GM19099 (cell line): ENCODE results near the gene RAB33B.

Experiments used
- POLR2A ChIP-seq: IDR thresholded peaks from 3 replicates; pipeline ENCODE4 v1.6.1; 2011; ENCODE audit warnings: low read depth; ENCODE audit not compliant: insufficient read length; ENCODE audit errors: extremely low read depth

Gene RAB33B

DNA sequence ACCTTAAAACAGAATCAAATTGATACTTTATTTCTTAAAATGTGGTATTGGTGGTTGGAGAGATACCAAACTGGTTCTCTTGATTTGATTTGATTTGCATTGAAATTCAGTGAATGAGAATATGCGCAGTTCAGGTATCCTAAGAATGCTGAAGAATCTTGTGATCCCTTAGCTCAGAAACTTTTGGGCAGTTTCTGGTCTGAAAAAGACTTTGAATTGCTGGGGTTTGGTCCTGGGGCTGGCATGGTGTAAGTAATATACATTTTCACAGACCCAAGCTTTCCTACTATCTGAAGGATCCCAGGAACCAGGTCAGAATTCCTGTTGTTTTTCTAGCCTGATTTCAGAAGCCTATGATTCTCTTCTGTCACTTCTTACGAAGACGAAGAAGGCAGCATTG is 6.6 kb downstream of the RAB33B start:
- no peak for TF ChIP-seq POLR2A

DNA sequence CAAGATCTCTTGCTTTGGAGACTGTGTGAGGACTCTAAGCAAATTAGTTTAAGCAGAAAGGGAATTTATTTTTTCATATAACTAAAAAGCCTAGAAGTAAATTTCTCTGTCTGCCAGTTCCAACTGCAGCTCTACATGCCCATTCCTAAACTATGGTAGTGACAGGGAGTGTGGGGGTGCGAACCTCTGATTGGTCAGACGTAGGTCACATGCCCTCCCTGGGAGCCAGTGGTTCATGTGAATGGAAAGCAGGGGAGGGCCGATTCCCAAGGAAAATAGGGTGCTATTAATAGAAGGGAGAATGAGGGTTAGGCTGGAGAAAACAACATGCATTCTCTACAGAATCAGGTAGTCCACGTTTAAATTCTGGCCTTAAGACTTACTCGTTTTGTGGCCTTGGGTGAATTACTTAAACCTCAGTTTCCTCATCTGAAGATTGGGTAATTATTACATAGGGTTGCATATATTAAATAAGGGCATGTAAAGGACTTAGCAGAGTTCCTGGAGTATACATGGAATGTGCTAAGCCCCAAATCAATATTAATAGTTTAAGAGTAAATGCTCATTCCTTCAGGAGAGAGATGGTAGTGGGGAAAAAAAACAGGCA is 7.2 kb downstream of the RAB33B start:
- TF ChIP-seq POLR2A, result no peak

DNA sequence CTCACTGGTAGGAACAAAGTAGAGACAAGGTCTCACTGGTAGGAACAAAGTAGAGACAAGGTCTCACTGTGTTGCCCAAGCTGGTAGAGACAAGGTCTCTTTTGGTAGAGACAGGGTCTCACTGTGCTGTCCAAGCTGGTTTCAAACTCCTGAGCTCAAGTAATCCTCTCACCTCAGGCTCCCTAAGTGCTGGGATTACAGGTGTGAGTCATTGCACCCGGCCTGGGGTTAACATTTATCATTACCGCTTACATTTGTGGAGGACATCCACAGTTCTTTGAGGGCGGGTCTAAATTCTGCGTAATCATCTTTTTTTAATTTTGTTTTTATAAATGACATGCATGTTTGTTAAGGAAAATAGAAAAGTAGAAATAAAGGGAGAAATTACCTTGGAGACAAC is 12.0 kb downstream of the RAB33B start:
- no peak for TF ChIP-seq POLR2A

DNA sequence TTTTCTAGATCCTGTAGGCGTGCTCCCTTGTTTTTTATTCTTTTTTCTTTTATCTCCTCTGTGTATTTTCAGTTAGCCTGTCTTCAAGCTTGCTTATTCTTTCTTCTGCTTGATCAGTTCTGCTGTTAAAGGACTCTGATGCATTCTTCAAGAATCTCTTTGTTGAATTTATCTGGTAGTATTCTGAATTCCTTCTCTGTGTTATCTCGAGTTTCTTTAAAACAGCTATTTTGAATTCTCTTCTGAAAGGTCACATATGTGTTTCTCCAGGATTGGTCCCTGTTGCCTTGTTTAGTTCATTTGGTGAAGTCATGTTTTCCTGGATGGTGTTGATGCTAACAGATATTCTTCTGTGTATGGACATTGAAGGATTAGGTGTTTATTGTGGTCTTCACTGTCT is 15.3 kb downstream of the RAB33B start:
- no peak for TF ChIP-seq POLR2A

DNA sequence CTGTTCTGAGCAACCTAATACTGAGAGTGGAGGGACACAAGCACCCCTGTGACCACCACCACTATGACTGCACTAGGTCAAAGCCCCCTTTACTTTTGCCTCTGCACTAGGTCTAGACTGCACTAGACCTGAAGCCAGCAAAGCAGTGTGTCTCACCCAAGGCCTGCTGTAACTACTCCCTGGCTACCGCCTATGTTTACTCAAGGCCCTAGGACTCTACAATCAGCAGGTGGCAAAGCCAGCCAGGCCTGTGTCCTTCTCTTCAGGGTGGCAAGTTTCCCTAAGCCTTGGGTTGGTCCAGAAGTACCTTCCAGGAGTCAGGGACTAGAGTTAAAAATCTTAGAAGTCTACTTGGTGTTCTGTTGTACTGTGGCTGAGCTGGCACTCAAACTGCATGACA is 15.9 kb downstream of the RAB33B start:
- TF ChIP-seq POLR2A, result no peak

DNA sequence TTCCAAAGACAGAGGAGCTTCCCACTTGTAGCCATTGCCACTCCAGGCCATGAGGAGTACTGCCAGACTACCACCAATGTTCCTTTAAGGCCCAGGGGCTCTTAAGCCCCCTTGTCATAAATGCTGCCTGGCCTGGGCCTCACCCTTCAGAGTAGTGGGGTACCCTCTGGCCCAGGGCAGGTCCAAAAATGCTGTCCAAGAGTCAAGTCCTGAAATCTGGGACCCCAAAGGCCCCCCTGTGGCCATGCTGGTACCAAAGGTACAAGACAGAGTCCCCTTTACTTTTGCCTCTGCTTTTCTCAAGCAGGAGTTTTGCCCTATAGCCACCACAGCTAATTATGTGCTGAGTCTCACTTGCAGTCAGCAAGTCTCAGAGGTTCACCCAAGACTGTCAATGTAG is 16.4 kb downstream of the RAB33B start:
- no peak for TF ChIP-seq POLR2A

DNA sequence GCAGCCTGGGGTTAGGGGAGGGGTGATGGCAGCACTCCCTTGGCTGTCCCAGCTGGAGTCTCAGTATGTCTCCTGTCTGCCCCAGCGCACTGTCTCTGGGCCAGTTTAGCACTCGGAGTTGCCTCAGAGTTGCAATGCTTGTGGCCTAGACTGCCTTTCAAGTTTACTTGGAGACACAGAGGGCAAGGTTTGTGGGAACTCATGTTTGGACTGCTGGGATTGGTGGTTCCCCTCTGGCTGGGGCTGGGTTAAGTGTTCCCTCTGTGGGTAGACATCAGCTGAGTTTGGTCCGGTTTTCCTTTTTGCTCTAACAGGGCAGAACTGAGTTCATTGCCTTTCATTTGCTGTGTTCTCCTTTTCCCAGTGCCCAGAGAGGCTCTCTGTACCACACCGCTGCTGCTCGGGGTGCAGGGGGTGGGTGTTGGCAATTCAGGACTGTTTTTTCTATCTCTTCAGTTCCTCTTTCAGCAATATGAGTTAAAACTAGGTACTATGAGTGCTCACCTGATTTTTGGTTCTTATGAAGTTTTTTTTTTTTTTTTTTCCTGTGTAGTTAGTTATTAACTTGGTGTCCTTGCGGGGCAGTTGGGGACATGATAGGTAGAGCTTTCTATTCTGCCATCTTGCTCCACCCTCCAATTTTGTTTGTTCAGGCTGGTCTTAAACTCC is 17.2 kb downstream of the RAB33B start:
- TF ChIP-seq POLR2A, result no peak

DNA sequence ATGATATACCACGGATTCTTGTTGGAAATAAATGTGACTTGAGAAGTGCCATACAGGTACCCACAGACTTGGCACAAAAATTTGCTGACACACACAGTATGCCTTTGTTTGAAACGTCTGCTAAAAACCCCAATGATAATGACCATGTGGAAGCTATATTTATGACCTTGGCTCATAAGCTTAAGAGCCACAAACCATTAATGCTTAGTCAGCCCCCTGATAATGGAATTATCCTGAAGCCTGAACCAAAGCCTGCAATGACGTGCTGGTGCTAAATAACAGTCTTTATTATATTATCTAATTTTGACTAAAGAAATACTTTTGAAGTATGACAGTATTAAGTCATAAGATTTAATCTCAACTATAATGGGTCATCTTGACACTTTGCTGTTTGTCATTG is 18.9 kb downstream of the RAB33B start:
- no peak for TF ChIP-seq POLR2A

DNA sequence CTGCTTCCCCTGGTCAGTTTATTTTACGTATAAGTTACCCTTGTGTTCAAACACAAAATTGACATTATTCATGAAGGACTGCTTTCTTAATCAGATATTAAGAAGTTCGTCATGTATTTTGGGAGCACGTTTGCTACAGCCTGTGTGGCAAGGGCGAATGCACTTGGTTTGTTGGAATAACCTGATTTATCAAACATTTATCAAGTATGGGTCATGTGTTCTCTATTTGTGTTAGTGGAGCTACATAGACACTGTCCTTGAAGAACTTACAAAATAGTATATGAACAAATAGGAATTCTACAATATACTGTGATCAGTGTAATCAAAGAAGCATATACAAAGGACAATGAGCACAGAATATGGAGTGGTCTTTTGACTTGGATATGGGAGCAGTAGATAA is 22.4 kb downstream of the RAB33B start:
- TF ChIP-seq POLR2A, result no peak

DNA sequence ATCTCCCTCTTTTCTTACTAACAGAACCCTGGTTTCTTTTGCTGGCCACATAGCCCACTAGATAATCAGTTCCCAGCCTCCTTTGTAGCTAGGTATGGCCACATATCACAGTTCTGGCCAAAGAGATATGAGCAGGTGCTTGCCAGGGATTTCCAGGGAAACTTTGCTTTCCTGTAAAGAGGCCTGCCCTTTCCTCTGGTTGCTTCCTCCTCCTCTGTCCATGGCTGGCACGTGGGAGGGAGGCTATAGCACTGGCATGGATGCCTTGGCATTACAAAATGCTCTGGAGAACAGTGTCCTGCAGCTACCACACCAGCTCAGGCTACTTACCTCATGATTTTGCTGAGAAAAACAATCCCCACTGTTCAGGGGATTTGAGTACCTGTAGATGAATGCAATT is 27.5 kb downstream of the RAB33B start:
- TF ChIP-seq POLR2A, result no peak

DNA sequence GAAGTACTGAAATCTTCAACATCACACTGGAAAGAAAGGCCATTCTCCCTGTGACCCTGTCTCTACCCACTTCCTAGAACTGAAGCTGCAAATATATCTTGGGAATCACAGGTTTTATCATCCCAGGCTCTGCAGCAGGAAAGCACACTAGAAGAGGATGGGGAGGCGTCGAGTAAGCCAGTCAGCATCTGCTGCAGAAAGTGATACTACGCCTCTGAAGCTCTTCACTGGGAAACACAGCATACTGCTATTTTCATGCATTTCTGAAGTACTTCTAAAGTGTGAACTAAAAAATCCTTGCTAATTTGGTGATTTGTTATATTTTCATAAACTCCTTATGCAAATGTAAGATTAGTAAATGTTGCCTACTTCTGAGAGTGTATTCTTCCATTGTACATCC is 29.1 kb downstream of the RAB33B start:
- TF ChIP-seq POLR2A, result no peak

DNA sequence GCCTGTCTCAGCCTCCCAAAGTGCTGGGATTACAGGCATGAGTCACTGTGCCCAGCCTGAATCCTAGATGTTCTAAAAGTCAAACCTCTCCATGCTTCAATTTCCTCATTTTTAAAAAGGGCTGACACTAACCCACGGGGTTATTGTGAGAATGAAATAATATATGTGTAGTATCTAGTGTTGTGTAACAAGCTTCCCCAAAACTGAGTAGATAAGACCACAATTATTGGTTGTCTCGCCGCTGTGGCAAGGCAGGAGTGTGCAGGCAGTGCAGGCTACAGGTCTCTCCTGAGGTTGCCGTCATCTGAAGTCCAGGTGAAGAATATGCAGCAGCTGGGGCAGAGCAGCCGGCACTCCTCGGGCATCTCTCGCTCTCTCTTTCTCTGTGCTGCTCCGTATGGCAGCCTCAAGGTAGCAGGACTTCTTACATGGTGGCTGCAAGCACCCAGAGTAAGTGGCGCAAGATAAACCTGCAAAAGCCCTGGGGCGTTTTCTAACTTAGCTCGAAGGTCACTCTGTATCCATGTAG is 30.9 kb downstream of the RAB33B start:
- no peak for TF ChIP-seq POLR2A

DNA sequence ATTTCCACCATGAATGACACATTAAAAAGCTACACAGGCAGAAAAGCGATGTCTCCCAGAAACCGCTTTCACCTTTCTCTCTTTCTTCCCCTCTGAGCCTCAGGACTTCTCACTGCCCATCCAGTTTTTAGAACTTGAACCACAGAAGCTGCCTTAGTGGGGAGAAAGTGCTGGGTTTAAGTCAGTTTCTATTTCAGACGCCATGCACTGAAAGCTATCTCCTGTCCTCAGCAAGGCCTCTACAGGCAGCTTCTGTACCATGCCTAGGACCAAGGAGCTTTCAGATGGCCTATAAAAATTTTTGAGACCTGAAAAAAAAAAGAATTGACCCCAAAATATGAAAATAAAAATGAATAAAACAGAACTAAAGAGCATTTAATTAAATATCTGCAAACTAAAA is 34.5 kb downstream of the RAB33B start:
- no peak for TF ChIP-seq POLR2A

DNA sequence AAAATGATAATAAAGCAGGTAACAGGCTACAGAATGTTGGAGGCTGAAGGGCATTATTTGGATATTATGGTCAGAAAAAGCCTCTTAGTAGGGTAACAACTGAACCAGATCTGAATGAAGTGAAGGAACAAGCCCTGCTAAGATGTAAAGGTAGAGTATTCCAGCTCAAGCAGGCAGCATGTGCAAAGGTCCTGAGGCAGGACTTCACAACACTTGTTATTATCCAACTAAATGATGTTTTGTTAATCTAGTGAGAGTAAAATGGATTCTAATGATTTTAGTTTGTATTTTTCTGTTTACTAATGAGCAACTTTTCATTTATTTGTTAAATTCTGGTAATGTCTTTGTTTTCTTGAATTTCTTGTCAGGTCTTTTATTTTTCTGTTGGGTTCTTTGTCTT is 35.7 kb downstream of the RAB33B start:
- TF ChIP-seq POLR2A, result no peak

DNA sequence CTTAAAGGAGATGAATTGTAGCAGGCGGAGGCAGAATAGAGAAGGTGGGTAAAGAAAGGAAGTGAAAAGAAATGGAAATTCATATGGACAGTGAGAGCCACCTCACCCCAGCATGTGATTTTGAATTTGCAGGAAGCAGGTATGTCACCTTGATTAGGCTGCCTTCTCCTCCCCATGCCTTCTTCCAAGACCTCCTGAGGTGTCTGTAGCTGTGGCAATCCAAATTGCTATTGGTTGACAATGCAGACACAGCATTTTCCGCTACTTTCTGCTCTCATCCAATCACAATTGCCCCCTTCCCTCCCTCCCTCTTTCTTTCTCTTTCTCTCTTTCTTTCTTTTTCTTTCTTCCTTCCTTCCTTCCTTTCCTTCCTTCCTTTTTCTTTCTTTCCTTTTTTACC is 38.5 kb downstream of the RAB33B start:
- no peak for TF ChIP-seq POLR2A

DNA sequence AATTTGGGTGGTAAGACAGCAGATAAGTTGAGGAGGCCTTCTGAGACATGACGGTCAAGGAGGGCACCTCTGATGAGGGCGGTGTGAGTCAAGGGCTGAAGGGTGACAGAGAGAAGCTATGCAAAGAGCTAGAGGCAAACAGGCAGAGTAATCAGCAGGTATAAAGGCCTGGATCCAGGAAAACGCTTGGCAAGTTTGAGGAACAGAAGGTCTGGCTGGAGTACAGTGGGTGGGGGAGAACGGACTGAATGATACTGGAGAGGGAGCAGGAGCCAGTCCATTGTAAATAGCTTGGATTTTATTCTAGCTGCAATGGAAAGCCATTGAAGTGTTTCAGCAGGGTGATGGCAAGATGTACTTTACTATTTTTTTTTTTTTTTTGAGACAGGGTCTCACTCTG is 39.3 kb downstream of the RAB33B start:
- no peak for TF ChIP-seq POLR2A

DNA sequence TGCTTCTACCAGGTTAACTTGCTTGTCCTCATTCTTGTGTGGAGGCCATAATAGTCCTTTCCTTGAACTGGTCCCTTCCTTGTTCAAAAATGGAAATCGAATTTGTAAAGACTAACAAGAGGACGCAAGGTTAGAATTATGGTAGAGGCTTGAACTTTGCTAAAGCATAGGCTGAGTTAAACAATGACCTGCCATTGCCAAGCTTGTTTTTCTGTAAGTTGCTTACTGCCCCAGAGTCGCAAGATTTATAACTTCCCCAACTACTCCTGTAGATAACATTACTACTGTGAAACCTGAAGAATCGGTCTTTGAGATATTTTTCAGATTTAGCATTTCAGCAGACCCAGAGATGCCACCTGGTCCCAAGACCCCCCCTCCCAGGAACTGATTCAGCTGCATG is 45.3 kb downstream of the RAB33B start:
- no peak for TF ChIP-seq POLR2A

DNA sequence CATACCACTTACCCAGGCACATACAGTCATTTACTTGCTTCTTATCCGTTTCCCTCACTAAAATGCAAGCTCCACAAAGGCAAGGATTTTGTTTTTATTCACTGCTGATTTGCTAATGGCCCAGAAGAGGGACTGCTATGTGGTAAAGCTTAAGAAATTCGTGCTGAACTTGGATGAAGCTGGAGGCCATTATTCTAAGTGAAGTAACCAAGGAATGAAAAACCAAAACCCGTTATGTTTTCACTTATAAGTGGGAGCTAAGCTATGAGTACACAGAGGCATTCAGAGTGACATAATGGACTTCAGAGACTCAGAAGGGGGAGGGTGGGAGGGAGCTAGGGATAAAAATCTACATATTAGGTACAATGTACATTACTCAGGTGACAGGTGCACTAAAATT is 47.2 kb downstream of the RAB33B start:
- TF ChIP-seq POLR2A, result no peak

DNA sequence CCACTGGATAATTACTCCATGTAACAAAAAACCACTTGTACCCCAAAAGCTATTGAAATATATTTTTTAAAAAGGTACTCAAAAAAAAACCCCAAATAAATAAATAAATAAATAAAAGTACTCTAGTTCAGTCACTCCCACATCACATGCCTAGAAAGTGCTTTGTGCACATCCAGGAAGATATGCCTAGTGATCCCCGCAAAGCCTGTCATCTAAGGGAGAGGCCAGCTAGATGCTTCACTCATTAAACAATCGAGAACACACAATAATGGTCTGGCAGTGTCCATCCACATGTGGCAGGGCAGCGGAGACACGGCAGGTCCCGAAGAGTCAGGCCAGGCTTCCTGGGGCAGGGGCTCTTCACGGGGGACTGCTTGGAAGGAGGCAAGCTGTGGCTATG is 47.6 kb downstream of the RAB33B start:
- TF ChIP-seq POLR2A, result no peak
